Colonic mucosa (tissue), 4 donors: ENCODE measurements around the gene PRAMEF12. TPM values are rescaled to one million over a fixed set of nuclear protein-coding genes. Genes with fewer than 3 reads are reported as not detected.
"Not testable (repeated sequence)": the region's sequence is repeated elsewhere in the genome, so short reads cannot be mapped to it uniquely, and the experiment has no call there.

Experiments
- DNase-seq: peaks from one replicate; pipeline ENCODE4 v3.0.0-alpha.2; 2020
- H3K27ac ChIP-seq: fragments of 200-600 bp; one replicate; pipeline ENCODE4 v1.8.0; 2021
- H3K27me3 ChIP-seq: fragments of 200-600 bp; one replicate; pipeline ENCODE4 v1.8.0; 2021
- H3K36me3 ChIP-seq: fragments of 200-600 bp; one replicate; pipeline ENCODE4 v1.8.0; 2021
- H3K4me1 ChIP-seq: fragments of 200-600 bp; one replicate; pipeline ENCODE4 v1.8.0; 2021; ENCODE audit warnings: mild to moderate bottlenecking
- H3K4me3 ChIP-seq: fragments of 200-600 bp; one replicate; pipeline ENCODE4 v1.8.0; 2021
- H3K9ac ChIP-seq, 2 donors: one replicate each; pipeline ENCODE4 v1.7.0; 2013; ENCODE audit warnings: control low read depth in 2 of 2, low read depth in 2 of 2, low read length in 2 of 2
- H3K9me3 ChIP-seq: fragments of 200-600 bp; one replicate; pipeline ENCODE4 v1.8.0; 2021
- intact Hi-C: fragments of 100-400 bp; cut with DNase I; formaldehyde crosslinking; loops from one replicate; pipeline ENCODE4 v1.14.1; 2022
- total RNA-seq, 2 donors: library from RNA; stranded (reverse); fragmentation: NEBNext Ultra II Directional in 1 of 2; extraction: Animal tissue kit (Norgen Biotek cat#: 25700) in 1 of 2; gene quantifications; one replicate each; pipeline ENCODE4 v1.2.1, GENCODE V29; 2021
- TF ChIP-seq, protein P1 (sequence below): fragments of 200-600 bp; IDR thresholded peaks from one replicate; pipeline ENCODE4 v1.8.0; 2022; ENCODE audit warnings: antibody characterized with exemption, mild to moderate bottlenecking
- donor health status: healthy.
- donor health status: DM: no; HTN: no; CAD: no.
- donor health status: DM: no; HTN: no; CAD: no.

Gene PRAMEF12
- total RNA-seq, 2 donors from 2014 or later = not detected

DNA sequence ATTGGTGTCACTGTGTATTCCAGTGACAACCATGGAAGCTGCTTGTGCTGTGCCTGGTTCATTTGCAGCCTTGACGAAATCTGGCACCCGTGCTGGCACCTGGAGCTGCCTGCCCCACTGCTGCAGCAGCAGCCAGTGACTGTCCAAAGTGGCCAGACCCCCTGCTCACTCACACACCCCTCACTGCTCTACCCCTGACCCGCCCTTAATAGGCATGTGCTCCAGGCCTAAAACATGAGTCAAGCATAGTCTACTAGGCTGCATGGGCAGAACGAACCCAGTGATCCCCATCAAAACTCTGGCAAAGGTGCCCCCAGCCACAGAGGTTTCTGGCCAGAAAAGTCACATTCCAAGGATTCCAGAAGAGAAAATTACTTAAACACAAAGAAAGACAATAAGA, 25.4 kb downstream of the PRAMEF12 start:
- Histone ChIP-seq H3K27me3 (no peaks in the 10 kb centered on the region), H3K27ac (no peak overlapping the region), H3K9me3 (no peaks in the 10 kb centered on the region), H3K4me3 (no peak overlapping the region), H3K4me1 (no peaks in the 10 kb centered on the region), H3K36me3 (no peaks in the 10 kb centered on the region), H3K9ac (no peak overlapping the region)
- no peak for DNase-seq
- intact Hi-C loops = no loop called here
- TF ChIP-seq, protein P1, sequence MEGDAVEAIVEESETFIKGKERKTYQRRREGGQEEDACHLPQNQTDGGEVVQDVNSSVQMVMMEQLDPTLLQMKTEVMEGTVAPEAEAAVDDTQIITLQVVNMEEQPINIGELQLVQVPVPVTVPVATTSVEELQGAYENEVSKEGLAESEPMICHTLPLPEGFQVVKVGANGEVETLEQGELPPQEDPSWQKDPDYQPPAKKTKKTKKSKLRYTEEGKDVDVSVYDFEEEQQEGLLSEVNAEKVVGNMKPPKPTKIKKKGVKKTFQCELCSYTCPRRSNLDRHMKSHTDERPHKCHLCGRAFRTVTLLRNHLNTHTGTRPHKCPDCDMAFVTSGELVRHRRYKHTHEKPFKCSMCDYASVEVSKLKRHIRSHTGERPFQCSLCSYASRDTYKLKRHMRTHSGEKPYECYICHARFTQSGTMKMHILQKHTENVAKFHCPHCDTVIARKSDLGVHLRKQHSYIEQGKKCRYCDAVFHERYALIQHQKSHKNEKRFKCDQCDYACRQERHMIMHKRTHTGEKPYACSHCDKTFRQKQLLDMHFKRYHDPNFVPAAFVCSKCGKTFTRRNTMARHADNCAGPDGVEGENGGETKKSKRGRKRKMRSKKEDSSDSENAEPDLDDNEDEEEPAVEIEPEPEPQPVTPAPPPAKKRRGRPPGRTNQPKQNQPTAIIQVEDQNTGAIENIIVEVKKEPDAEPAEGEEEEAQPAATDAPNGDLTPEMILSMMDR = no peak

- no peaks in the 10 kb centered on the region for H3K27me3 ChIP-seq
- H3K36me3 ChIP-seq = no peaks in the 10 kb centered on the region
- no peaks in the 10 kb centered on the region for H3K4me1 ChIP-seq
- TF ChIP-seq, protein P1 = no peak
- H3K27ac ChIP-seq = no peak overlapping the region
- no peak overlapping the region for H3K4me3 ChIP-seq
- intact Hi-C loops = no loop called here
- H3K9me3 ChIP-seq = no peaks in the 10 kb centered on the region
- no peak for DNase-seq
- no peak overlapping the region for H3K9ac ChIP-seq
These were observed 26.2 kb downstream of the PRAMEF12 start for GRCh38 chr1:12799730-12800129.

GRCh38 chr1:12809933-12810332, 36.4 kb downstream of the PRAMEF12 start:
- no peaks in the 10 kb centered on the region for H3K9me3 ChIP-seq
- DNase-seq = no peak
- H3K27me3 ChIP-seq = no peaks in the 10 kb centered on the region
- H3K4me1 ChIP-seq = no peaks in the 10 kb centered on the region
- H3K36me3 ChIP-seq = no peaks in the 10 kb centered on the region
- intact Hi-C loops = no loop called here
- no peak overlapping the region for H3K4me3 ChIP-seq
- no peak overlapping the region for H3K27ac ChIP-seq
- TF ChIP-seq, protein P1 = no peak
- H3K9ac ChIP-seq = no peak overlapping the region

DNA sequence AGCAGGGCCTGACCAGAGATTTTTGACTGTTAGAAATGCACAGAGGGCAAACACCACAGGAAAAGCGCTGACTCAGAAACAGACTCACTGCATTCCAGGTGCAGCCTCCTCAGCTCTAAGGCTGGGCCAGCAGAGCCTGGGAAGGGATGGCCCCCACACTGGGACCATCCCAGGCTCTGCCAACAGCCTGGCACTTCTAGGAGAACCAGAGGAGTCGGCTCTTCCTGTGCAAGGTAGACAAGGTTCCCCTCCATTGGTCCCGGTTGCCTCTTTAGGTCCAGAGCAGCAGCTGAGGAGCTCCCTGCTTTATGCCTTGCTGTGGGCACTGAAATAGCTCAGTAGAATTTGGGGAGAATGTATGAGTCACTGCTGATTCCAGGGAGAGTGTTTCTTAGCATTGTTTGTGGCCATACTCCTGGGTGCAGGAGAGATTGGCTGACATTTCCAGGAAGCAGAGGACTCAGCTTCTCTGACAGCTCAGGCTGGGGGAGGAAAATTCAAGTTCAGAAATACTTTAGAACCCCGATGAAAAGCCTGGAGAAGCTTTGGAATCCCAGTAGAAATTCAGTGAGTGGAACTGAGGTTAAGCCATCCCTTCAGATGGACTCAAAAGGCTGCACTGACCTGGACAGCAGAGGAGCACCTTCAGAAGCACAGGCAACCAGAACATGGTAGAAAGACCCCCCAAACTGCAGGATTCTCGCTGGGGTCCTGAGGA, 37.3 kb downstream of the PRAMEF12 start:
- H3K4me1 ChIP-seq = no peaks in the 10 kb centered on the region
- no peak overlapping the region for H3K4me3 ChIP-seq
- no peak overlapping the region for H3K9ac ChIP-seq
- no peak for DNase-seq
- H3K27me3 ChIP-seq = no peaks in the 10 kb centered on the region
- H3K36me3 ChIP-seq = no peaks in the 10 kb centered on the region
- no peak overlapping the region for H3K27ac ChIP-seq
- intact Hi-C loops = no loop called here
- TF ChIP-seq, protein P1 = no peak
- H3K9me3 ChIP-seq = no peaks in the 10 kb centered on the region

DNA sequence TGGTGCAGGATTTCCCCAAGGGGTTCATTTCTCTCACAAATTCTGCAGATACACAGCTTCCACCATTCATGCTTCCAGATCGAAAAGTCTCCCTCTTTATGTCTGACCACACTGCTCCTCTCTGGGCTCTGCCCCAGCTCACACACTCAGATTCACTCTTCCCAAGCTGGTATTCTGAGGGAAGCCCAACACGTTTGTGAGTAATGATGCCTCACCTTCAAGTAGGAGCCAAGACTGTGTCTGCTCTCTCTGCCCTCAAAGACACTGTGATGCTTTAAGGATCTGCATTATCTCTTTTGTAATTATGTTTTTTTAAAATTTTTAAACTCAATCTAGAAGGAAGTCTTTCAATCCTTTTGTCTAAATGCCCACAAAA, 37.9 kb downstream of the PRAMEF12 start:
- H3K36me3 ChIP-seq = no peaks in the 10 kb centered on the region
- no peaks in the 10 kb centered on the region for H3K9me3 ChIP-seq
- intact Hi-C loops = no loop called here
- no peak overlapping the region for H3K27ac ChIP-seq
- no peaks in the 10 kb centered on the region for H3K27me3 ChIP-seq
- DNase-seq = no peak
- no peak overlapping the region for H3K9ac ChIP-seq
- H3K4me3 ChIP-seq = no peak overlapping the region
- no peaks in the 10 kb centered on the region for H3K4me1 ChIP-seq
- TF ChIP-seq, protein P1 = no peak

- intact Hi-C loops, H3K9me3 ChIP-seq, H3K4me3 ChIP-seq, H3K27me3 ChIP-seq, H3K27ac ChIP-seq, H3K36me3 ChIP-seq, H3K9ac ChIP-seq, H3K4me1 ChIP-seq, DNase-seq: not testable (repeated sequence)
These were observed 45.5 kb downstream of the PRAMEF12 start for GRCh38 chr1:12819061-12819460.
